ENCODE measurements around the gene DEXI. TPM values are rescaled to one million over a fixed set of nuclear protein-coding genes. Genes with fewer than 3 reads are reported as not detected.
"Not testable (repeated sequence)": the region's sequence is repeated elsewhere in the genome, so short reads cannot be mapped to it uniquely, and the experiment has no call there.

Gene DEXI
- total RNA-seq, 1 donor from 2014 or later, result 35.8 TPM

- Mint-ChIP-seq H3K4me3 (ENCODE audit: unreplicated experiment) (no peak overlapping the region), H3K4me1 (ENCODE audit: unreplicated experiment) (no peaks in the 10 kb centered on the region), H3K9me3 (ENCODE audit: unreplicated experiment) (no peaks in the 10 kb centered on the region), H3K36me3 (ENCODE audit: unreplicated experiment) (peaks cover 17% of the 10 kb centered on the region), H3K27ac (ENCODE audit: unreplicated experiment) (no peak overlapping the region), H3K27me3 (ENCODE audit: unreplicated experiment) (no peaks in the 10 kb centered on the region)
- no peak for DNase-seq (ENCODE audit: extremely low spot score, unreplicated experiment)
- no peak for TF ChIP-seq CTCF (IDR thresholded peaks at IDR 0.05)
Measured at GRCh38 chr16:10930755-10931093, 11.5 kb downstream of the DEXI start.

- TF ChIP-seq CTCF (IDR thresholded peaks at IDR 0.05), result no peak
- DNase-seq (ENCODE audit: extremely low spot score, unreplicated experiment), result no peak
- H3K9me3 Mint-ChIP-seq (ENCODE audit: unreplicated experiment), result no peaks in the 10 kb centered on the region
- no peak overlapping the region for H3K27ac Mint-ChIP-seq (ENCODE audit: unreplicated experiment)
- H3K27me3 Mint-ChIP-seq (ENCODE audit: unreplicated experiment), result no peaks in the 10 kb centered on the region
- H3K4me3 Mint-ChIP-seq (ENCODE audit: unreplicated experiment), result no peak overlapping the region
- H3K4me1 Mint-ChIP-seq (ENCODE audit: unreplicated experiment), result no peaks in the 10 kb centered on the region
- peaks cover 20% of the 10 kb centered on the region for H3K36me3 Mint-ChIP-seq (ENCODE audit: unreplicated experiment)
Measured at GRCh38 chr16:10929853-10930754, 12.2 kb downstream of the DEXI start.

GRCh38 chr16:10929097-10929496, 13.2 kb downstream of the DEXI start:
- not testable (repeated sequence) for H3K4me3 Mint-ChIP-seq (ENCODE audit: unreplicated experiment); H3K4me1 Mint-ChIP-seq (ENCODE audit: unreplicated experiment); H3K9me3 Mint-ChIP-seq (ENCODE audit: unreplicated experiment); DNase-seq (ENCODE audit: extremely low spot score, unreplicated experiment); H3K27me3 Mint-ChIP-seq (ENCODE audit: unreplicated experiment); H3K27ac Mint-ChIP-seq (ENCODE audit: unreplicated experiment)
- H3K36me3 Mint-ChIP-seq (ENCODE audit: unreplicated experiment), result peaks cover 23% of the 10 kb centered on the region

- no peak for TF ChIP-seq CTCF (IDR thresholded peaks at IDR 0.05)
- H3K9me3 Mint-ChIP-seq (ENCODE audit: unreplicated experiment), result no peaks in the 10 kb centered on the region
Measured at GRCh38 chr16:10927497-10928112, 14.7 kb downstream of the DEXI start.

GRCh38 chr16:10926867-10927266, 15.4 kb downstream of the DEXI start:
- DNase-seq (ENCODE audit: extremely low spot score, unreplicated experiment), result no peak
- Mint-ChIP-seq H3K27ac (ENCODE audit: unreplicated experiment) (no peak overlapping the region), H3K4me1 (ENCODE audit: unreplicated experiment) (no peaks in the 10 kb centered on the region), H3K27me3 (ENCODE audit: unreplicated experiment) (no peaks in the 10 kb centered on the region), H3K36me3 (ENCODE audit: unreplicated experiment) (peaks cover 20% of the 10 kb centered on the region), H3K9me3 (ENCODE audit: unreplicated experiment) (no peaks in the 10 kb centered on the region), H3K4me3 (ENCODE audit: unreplicated experiment) (no peak overlapping the region)
- TF ChIP-seq CTCF (IDR thresholded peaks at IDR 0.05), result no peak

More at GRCh38 chr16:10927497-10928112, 14.7 kb downstream of the DEXI start:
- peaks cover 20% of the 10 kb centered on the region for H3K36me3 Mint-ChIP-seq (ENCODE audit: unreplicated experiment)
- H3K4me3 Mint-ChIP-seq (ENCODE audit: unreplicated experiment), result no peak overlapping the region
- no peaks in the 10 kb centered on the region for H3K27me3 Mint-ChIP-seq (ENCODE audit: unreplicated experiment)
- DNase-seq (ENCODE audit: extremely low spot score, unreplicated experiment), result no peak
- H3K27ac Mint-ChIP-seq (ENCODE audit: unreplicated experiment), result no peak overlapping the region
- H3K4me1 Mint-ChIP-seq (ENCODE audit: unreplicated experiment), result no peaks in the 10 kb centered on the region
